ENCODE results near the gene KCNG2. TPM values are rescaled to one million over a fixed set of nuclear protein-coding genes. Genes with fewer than 3 reads are reported as not detected.

KCNG2 gene
- total RNA-seq, 1 experiment from 2014 or later, result not detected

GRCh38 chr18:79806976-79807841, 9.5 kb downstream of the KCNG2 start:
- H3K36me3 ChIP-seq (ENCODE audit: control insufficient read depth, insufficient read depth, low read length), result no peaks in the 10 kb centered on the region
- ChIA-PET CTCF (no interaction called here), POLR2A (no interaction called here)
- BruUV-seq (replicated peaks), result no TSS peak
- H3K9me3 ChIP-seq, result no peaks in the 10 kb centered on the region
- intact Hi-C loops (cut with micrococcal nuclease; ENCODE audit: unreplicated experiment), result no loop called here
- H3K4me3 ChIP-seq (ENCODE audit: low read depth, low read length), result no peak overlapping the region
- Mint-ChIP-seq H3K9me3 (ENCODE audit: unreplicated experiment) (no peaks in the 10 kb centered on the region), H3K27ac (ENCODE audit: unreplicated experiment) (no peak overlapping the region), H3K27me3 (ENCODE audit: insufficient read depth, unreplicated experiment) (no peaks in the 10 kb centered on the region), H3K4me3 (ENCODE audit: unreplicated experiment) (no peak overlapping the region), H3K4me1 (ENCODE audit: low read depth, unreplicated experiment) (no peaks in the 10 kb centered on the region), H3K36me3 (ENCODE audit: insufficient read depth, unreplicated experiment) (no peaks in the 10 kb centered on the region)
- no peaks in the 10 kb centered on the region for H3K27me3 ChIP-seq (replicated peaks; ENCODE audit: control insufficient read depth, insufficient read depth, low read length)
- no peak for TF ChIP-seq CTCF (IDR thresholded peaks at IDR 0.05; ENCODE audit: insufficient read depth in 1 of 2, low read depth in 1 of 2, low read length in 1 of 2, severe bottlenecking in 1 of 2, unreplicated experiment in 1 of 2)
- no peaks in the 10 kb centered on the region for H3K4me1 ChIP-seq
- DNase-seq, result no peak

DNA sequence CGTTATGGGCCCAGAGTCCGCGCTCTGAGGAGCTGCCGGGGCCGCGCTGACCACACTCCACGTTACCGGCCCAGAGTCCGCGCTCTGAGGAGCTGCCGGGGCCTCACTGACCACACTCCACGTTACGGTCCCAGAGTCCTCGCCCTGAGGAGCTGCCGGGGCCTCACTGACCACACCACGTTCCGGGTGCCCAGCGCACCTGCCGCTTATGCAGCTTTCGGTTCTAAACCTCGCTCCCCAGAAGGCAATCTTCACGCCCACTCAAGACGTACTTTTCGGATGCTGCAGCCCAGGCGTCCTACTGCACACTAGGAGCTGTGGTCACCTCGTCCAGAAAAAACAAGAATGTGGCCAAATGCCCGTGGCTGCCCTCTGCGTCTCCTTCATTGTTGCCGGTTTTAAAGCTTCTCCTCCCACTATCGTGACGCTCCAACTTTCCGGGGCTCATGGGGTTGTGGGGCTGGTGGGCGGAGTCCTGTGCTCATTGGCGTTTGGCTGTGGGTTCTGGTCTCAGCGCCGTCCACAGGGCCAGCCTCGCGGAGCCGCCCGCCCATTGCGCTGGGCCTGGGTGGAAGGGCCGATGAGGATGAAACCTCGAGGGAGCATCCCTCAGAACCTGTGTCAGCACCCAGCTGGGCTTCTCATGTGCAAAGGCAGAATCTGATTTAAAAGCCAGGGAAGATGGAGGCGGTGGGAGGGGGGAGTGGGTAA, 11.9 kb downstream of the KCNG2 start:
- Histone ChIP-seq H3K4me1 (no peaks in the 10 kb centered on the region), H3K4me3 (ENCODE audit: low read depth, low read length) (no peak overlapping the region), H3K36me3 (ENCODE audit: control insufficient read depth, insufficient read depth, low read length) (no peaks in the 10 kb centered on the region), H3K9me3 (no peaks in the 10 kb centered on the region), H3K27me3 (replicated peaks; ENCODE audit: control insufficient read depth, insufficient read depth, low read length) (no peaks in the 10 kb centered on the region)
- H3K27me3 Mint-ChIP-seq (ENCODE audit: insufficient read depth, unreplicated experiment), result no peaks in the 10 kb centered on the region
- no peak for DNase-seq
- BruUV-seq (replicated peaks), result no TSS peak
- intact Hi-C loops (cut with micrococcal nuclease; ENCODE audit: unreplicated experiment), result no loop called here
- TF ChIP-seq CTCF (IDR thresholded peaks at IDR 0.05; ENCODE audit: insufficient read depth in 1 of 2, low read depth in 1 of 2, low read length in 1 of 2, severe bottlenecking in 1 of 2, unreplicated experiment in 1 of 2), result no peak
- H3K4me1 Mint-ChIP-seq (ENCODE audit: low read depth, unreplicated experiment), result no peaks in the 10 kb centered on the region
- H3K36me3 Mint-ChIP-seq (ENCODE audit: insufficient read depth, unreplicated experiment), result no peaks in the 10 kb centered on the region
- no peaks in the 10 kb centered on the region for H3K9me3 Mint-ChIP-seq (ENCODE audit: unreplicated experiment)
- CTCF ChIA-PET, result no interaction called here
- no peak overlapping the region for H3K27ac Mint-ChIP-seq (ENCODE audit: unreplicated experiment)
- no peak overlapping the region for H3K4me3 Mint-ChIP-seq (ENCODE audit: unreplicated experiment)
- POLR2A ChIA-PET, result no interaction called here

DNA sequence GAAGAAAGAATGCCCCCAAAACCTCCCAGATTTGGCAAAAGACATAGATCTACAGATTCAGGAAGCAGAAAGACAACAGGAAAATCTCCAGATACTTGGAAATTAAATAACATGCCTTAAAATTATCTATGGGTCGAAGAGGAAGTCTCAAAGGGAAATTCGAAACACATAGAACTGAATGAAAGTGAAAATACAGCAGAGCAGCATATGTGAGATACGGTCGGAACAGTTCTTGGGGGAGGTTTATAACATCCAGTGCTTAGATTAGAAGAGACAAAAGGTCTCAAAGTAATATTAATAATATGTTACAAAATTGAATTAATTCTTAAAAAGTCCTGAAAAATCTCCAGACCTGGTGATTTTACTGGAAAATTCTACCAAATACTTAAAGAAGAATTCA, 14.3 kb downstream of the KCNG2 start:
- Mint-ChIP-seq H3K27me3 (ENCODE audit: insufficient read depth, unreplicated experiment) (no peaks in the 10 kb centered on the region), H3K4me1 (ENCODE audit: low read depth, unreplicated experiment) (no peaks in the 10 kb centered on the region), H3K27ac (ENCODE audit: unreplicated experiment) (no peak overlapping the region), H3K9me3 (ENCODE audit: unreplicated experiment) (no peaks in the 10 kb centered on the region), H3K4me3 (ENCODE audit: unreplicated experiment) (no peak overlapping the region), H3K36me3 (ENCODE audit: insufficient read depth, unreplicated experiment) (no peaks in the 10 kb centered on the region)
- no TSS peak for BruUV-seq (replicated peaks)
- H3K9me3 ChIP-seq, result no peaks in the 10 kb centered on the region
- CTCF ChIA-PET, result no interaction called here
- no peaks in the 10 kb centered on the region for H3K36me3 ChIP-seq (ENCODE audit: control insufficient read depth, insufficient read depth, low read length)
- H3K4me3 ChIP-seq (ENCODE audit: low read depth, low read length), result no peak overlapping the region
- intact Hi-C loops (cut with micrococcal nuclease; ENCODE audit: unreplicated experiment), result no loop called here
- no peak for DNase-seq
- no peak for TF ChIP-seq CTCF (IDR thresholded peaks at IDR 0.05; ENCODE audit: insufficient read depth in 1 of 2, low read depth in 1 of 2, low read length in 1 of 2, severe bottlenecking in 1 of 2, unreplicated experiment in 1 of 2)
- POLR2A ChIA-PET, result no interaction called here
- no peaks in the 10 kb centered on the region for H3K4me1 ChIP-seq
- H3K27me3 ChIP-seq (replicated peaks; ENCODE audit: control insufficient read depth, insufficient read depth, low read length), result no peaks in the 10 kb centered on the region
